HG02970 (cell line): Measurements from ENCODE around the gene PEX11G.

Source experiments
- ATAC-seq: cut with Tn5 transposase; IDR thresholded peaks from one replicate; pipeline ENCODE4 v1.9.1; 2021; ENCODE audit warnings: mild to moderate bottlenecking, moderate library complexity, moderate number of reproducible peaks; ENCODE audit not compliant: unreplicated experiment, low FRiP score

The PEX11G gene

DNA sequence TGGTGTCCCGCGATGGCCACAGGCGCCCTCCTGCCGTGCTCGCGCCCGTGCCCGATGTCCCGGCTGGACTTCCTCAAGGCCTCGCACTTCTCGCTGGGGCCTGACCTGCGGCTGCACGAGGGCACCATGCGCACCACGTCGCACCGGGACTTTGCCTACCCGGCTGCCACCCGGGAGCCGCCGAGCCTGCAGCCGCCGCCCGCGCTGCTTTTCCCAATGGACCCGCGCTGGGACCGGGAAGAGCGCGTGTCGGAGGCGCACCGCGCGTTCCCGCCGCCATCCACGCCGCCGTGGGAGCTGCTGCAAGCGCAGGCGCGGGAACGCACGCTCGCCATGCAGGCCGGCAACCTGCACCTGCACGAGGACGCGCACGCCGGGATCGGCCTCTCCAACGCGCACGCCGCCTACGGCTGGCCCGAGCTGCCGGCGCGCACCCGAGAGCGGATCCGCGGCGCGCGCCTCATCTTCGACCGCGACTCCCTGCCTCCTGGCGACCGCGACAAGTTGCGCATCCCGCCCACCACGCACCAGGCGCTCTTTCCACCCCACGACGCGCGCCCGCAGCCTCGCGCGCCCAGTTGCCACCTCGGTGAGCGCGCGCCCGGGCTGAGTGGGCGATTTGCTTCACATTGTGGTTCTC is 12.1 kb upstream of the PEX11G start:
- ATAC-seq, result no peak

DNA sequence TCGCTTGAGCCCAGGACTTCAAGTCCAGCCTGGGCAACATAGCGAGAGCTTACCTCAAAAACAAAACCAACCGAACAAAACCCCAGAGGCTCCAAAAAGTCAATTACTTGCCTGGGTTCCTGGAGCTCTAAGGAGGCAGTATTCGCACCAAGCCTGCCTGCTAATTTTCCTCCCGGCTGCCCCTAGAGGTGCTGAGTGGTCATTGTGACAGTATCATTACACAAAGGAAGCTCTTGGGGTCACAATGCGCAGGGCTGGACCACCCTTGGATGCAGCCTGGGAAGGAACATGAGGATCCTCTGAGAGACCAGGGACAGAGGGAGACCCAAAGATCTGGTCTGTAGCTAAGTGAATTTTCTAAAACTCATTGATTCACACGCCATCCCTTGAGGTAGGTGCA is 8.5 kb upstream of the PEX11G start:
- ATAC-seq, result no peak

DNA sequence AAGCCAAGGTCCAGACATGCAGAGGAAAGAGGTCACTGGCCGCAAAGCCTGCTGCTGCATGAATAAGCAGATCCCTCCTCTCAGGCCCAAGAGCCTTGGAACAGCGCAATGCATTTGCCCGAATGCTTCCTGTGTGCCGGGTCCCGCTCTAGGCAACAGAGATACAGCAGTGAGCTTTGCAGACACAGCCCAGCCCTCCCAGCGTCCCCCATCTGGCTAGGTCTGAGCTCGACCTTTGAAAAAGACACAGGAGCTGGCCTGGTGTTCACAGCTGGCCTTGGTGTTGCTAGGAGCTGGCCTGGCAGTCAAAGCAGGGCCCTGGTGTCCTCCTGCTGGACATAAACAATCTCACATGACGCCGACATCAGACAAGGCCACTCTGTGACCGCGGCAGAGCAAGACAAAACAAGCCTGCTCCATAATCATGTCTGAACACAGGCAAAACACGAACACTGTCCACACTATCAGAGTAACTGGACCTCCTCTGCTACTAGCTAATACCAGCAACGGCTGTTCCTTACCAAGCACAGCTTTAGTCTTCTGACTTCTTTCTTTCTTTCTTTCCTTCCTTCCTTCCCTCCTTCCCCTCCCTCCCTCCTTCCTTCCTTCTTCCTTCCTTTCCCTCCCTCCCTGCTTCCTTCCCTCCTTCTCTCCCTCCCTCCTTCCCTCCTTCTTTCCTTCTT is 5.7 kb upstream of the PEX11G start:
- ATAC-seq, result no peak

DNA sequence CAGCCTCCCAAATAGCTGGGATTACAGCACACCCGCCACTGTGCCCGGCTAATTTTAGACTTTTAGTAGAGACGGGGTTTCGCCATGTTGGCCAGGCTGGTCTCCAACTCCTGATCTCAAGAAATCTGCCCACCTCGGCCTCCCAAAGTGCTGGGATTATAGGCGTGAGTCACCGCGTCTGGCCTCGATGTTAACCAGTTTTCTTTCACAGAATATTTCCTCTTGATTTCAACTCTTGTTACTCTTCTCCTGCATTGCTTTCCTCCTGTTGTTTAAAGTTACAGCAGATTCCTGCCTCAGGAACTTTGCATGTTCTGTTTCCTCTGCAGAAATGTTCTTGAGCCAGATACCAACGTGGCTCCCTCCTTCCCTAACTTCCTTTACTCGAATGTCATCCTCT is 3.7 kb upstream of the PEX11G start:
- no peak for ATAC-seq

DNA sequence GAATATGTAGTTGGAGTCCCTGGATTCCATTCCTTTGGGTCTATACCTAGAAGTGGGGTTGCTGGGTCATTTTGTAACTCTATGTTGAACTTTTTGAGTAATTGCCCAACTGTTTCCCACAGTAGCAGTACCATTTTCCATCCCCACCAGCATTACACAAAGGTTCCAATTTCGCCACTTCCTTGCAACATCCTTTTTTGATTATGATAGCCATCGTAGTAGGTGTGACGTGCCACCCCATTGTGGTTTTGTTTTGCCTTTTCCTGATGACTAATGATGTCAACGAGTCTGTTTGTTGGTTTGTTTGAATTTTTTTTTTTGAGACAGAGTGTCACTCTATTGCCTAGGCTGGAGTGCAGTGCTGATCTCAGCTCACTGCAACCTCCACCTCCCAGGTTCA is 3.3 kb upstream of the PEX11G start:
- no peak for ATAC-seq

DNA sequence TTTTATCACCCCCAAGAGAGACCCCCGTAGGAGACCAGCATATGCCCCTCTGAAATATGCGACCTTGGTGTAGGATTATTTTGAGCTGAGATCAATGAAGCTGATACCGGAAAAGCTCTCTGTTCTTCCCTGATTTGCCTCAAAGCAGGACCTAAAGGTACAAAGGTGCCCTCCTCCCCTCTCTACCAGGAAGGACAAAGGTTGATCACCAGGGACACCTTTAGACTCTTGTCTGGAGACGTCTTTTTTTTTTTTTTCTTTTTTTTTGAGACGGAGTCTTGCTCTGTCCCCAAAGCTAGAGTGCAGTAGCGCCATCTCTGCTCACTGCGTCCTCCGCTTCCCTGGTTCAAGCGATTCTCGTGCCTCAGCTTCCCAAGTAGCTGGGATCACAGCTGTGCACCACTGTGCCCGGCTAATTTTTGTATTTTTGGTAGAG is 792 bp upstream of the PEX11G start:
- ATAC-seq, result no peak

DNA sequence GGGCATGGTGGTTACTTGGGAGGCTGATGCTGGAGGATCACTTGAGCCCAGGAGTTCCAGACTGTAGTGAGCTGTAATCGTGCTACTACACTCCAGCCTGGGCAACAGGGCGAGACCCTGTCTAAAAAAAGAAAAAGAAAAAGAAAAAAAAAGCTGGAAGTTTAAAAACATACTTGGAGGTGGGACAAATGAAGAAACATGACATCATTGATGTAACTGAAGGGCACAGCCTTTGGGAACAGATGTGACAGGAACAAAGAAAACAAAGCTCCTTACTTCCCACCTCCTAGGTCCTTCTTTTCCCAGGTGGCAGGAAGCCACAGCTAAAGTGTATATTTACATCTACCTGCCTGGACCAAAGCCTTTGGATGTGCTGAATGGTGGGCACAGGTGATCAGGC is 1.9 kb downstream of the PEX11G start:
- ATAC-seq, result no peak

DNA sequence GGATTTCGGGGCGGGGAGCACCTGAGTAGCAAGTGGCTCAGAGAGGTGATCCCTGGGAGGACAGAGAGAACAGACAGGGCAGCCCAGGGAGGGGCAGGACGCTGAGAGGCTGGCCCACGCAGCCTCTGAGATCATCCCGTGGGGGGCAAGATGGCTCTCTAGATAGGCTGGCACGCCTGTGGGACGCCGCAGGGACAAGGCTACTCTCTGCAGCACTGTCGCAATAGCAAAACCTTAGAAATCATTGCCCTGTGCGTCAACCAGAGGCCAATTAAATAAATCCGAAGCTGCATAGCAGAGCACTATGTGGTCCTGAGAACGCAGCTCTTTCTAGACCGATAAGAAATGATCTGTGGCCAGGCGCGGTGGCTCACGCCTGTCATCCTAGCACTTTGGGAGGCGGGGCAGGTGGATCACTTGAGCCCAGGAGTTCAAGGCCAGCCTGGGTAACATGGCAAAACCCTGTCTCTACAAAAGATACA is 5.1 kb downstream of the PEX11G start:
- no peak for ATAC-seq

DNA sequence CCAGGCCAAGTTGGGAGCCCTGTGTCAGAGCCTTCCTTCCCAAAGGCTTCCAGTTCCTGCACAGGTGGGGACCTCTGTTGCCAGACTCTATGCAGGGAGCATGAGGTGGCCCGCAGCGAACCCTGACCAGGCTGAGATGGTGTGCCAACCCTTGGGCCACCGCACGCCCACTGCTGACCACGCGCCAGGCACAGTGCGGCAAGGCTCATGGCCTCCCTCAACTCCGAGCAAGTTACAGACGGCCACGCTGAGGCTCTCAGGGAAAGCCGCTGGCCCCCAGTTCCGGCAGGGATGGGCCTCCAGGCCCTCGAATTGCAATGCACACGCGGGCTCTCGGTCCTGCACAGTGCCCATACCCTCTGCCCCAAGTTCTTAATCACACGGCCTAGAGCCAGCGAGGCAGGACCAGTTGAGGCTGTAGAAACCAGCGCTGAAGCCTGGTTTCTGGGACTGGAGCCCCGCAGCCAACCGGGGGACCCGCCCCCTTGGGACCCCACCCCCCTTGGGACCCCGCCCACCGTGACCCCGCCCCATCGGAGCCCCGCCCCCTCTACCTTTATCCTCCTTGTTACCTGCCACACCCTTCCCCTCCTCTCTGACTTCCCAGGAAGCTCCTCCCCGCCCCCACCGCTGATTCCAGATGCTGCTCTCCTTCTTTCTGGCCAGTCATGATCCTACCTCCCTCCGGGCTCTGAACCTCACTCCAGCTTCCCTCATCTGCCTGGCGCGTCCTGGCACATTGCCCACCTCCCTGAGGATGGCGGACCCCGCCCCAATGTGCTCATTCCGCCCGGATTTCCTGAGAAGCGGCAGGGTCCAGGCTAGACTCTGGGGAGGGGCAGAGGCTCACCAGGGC is 6.0 kb downstream of the PEX11G start:
- ATAC-seq, result no peak

DNA sequence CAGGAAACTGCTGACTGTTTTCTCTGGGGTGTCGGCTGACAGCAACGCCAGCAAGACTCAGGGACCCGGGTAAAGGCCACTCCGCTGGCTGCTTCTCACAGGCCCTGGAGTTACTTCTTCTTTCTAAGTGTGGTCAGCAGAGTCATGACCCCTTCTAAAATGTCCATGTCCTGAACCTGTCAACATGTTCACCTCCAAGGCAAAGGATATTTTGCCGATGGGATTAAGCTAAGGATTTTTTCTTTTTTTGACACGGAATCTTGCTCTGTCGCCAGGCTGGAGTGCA is 7.9 kb downstream of the PEX11G start:
- no peak for ATAC-seq

DNA sequence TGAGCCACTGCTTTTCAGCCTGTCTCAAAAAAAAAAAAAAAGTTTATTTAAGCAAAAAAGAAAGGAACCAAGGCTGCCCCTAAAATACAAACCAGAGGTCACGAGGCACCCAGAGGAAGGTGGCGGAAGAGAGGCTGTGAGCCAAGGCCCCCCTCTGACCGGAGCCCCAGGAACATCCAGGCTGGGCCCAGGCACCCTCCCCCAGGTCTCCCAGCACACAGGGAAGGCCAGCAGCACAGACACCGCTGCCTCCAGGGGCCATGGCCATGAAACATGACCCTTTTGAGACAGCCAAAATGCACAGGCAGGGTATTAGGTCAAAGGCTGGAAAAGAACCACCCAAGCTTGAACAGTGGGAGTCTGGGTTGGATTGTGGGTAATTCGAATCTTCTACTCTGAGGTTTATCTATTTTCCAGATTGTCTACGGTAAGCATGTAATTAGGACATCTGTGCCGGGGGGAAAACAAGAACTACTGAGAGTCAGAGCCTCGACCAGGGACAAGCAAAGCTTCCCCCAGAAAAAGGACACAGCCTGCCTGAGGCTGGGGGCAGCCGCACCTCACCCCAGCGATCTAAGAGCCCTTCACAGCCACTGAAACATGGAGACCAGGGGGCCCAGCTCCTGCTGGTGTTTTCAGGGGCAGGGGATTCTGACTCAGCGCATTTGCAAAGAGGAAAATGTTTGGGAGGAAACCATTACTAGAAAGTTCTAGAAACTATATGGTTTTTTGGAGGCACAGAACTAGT is 8.4 kb downstream of the PEX11G start:
- ATAC-seq, result no peak

DNA sequence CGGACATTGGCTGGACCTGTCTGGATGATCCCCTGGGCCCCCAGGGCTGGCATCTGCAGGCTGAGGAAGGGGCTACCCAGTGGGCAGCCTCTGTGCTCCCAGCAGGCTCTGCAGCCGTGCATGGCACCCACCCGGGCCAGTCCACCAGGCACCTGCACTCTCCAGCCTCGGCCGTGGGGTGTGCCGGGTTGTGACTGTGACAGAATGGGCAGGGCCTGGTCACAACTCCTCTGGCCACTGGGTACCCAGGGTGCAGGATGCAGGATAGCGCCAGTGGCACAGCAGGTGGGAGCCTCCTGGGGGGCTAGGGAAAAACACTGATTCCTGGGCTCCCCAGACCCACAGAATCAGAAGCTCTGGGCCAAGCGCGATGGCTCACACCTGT is 10.0 kb downstream of the PEX11G start:
- ATAC-seq, result no peak

DNA sequence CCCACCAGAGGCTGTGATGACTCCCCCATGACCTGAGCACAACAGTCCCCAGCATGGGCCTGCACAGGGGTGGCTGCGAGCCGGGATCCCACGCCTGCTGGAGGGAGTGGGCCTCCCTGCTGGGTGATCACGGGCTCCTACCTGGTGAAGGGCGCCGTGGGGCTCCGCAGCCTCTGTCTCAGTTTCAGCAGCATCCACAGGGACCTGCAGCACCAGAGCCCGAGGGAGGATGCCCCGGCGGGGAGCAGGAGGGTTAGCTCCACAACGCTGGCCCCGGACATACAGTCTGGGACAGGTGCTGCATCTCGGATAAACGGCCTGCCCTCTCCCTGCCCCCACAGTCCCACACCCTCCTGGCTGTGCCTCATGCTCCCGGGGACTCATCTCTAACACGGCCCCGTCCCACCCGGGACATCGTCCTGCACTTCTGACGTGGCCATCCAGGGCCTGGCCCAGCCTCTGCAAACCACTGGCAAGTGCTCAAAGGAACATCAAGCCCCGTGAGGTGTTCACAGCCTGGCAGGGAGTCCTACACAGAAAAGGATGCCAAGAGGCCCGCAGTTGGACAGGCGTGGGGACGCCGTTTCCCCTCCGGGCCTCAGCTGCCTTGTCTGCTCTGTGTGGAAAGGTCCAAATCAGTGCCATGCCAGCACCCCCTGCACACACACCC is 10.5 kb downstream of the PEX11G start:
- no peak for ATAC-seq

DNA sequence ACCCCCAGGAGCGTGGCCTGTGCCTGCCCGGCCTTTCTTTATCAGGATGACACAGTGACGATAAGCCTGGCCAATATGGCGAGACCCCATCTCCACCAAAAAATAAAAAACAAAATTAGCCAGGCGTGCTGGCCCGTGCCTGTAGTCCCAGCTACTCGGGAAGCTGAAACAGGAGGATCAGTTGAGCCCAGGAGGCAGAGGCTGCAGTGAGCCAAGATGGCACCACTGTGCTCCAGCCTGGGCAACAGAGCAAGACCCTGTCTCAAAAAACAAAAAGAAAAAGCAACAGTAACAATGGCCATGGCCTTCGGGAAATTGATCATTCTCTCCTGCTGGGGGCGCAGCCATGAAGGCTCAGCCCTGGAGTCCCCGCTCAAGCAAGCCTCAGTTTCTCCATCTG is 11.1 kb downstream of the PEX11G start:
- no peak for ATAC-seq

DNA sequence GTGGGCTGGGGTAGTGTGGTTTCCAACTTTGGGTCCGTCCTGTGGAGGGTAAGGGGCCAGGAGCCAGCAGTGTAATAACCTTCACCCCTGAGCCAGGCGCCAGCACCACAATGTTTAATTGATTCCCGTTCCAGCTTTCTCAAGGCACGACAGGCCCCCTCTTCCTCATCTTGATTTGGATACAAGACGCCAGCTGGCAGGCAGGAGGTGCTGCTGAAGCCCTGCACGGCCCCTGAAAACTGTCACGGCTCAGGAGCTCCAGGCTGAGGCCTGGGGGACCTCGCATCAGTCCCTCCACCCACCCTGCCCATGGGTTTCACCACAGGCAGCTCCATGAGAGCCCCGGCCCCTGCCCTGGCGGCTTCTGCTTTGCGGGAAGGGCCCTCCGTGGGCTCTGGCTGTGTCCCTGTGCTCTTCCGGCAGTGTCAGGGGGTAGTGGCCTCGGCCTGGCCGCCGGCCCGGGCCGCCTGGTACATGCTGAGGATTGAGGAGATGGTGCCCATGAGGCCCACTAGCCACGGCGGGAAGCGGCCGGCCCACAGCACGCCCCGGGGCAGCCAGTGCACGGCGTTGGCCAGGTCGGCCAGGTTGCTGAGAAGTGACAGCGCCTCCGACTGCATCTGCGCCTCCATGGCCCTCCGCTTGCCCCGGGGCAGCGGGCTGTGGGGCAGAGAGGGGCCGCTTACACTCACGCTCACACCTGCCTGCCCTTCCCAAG is 11.9 kb downstream of the PEX11G start:
- no peak for ATAC-seq

DNA sequence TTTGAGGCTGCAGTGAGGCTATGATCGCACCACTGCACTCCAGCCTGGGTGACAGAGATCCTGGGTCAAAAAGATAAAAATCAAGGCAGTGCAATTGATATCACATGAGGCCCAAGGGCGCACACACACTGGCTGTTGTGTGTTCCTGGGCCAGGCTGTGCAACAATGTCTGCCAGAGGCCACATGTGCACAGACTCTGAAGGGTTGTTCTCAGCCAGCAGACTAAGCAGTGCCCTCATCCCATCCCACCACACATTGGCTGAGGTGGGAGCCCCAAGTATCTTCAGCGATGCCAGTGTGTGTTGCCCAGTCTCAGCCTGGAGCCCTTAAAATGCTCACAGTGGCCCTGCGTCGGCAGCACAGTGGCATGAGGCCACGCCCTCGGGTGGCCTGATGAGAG is 12.6 kb downstream of the PEX11G start:
- ATAC-seq, result no peak

DNA sequence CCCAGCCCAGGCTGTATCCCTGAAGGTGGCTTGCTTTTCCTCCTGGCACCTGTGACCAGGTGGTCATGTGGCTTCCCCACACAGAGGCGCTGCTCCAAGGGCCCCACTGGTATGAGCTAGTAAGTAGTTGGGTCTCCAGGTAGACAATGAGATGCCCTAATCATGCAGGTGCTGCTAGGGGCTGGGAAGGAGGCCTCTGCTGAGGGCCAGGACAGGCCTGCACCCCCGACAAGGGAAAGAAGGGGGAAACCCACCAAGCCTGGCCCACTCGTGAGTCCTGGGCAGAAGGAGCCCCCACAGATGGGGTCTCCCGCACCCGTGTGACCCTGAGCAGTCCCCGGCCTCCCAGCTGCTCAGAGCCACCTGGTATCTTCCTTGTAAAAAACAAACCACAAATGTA is 13.2 kb downstream of the PEX11G start:
- no peak for ATAC-seq

DNA sequence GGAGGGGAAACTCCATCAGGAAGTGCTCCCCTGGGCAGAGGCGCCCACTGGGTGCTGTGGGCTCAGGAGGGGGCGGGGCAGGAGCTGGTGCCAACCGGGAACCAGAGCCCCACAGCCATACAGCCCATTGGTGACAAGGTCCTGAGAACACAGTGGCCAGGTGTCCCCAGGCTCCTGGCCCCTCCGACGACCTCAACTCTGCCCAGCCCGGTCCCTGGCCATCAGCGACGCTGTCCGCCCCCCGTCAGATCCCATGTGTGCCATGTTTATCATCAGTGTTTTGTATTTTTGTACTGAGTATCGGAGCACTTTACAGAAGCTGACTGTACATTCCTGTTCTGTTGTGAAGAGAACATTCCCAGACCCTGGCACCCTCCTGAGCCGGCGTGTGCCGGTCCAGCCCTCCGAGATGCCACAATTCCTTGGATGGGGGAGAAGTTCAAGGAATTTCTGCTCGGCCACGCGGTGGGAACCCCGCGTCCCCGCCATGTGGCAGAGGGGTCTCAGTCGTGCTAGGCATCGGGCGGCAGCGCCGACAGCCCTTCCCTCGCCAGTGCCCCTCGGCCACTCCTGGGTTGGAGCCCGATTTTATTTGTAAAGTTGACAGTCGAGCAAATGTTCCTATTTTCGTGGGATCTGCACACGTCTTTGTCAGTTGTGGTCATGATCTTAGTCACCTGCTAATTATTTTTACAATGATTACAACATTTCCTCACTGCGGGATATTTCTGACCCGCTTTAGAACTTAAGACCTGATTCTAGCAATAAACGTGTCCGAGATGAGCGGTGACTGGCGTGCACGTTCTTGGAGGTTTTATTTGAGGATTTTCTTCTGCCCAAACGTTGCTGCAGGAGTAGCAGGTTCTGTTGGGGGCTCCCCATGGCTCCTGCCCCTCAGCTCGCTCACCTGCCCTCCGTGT is 16.9 kb downstream of the PEX11G start:
- ATAC-seq, result no peak
